GM19025 (cell line): Measurements from ENCODE around the gene LMBR1L.
"Not testable (repeated sequence)": the region's sequence is repeated elsewhere in the genome, so short reads cannot be mapped to it uniquely, and the experiment has no call there.

ENCODE experiments used
- ATAC-seq: cut with Tn5 transposase; IDR thresholded peaks from one replicate; pipeline ENCODE4 v1.9.1; 2021; ENCODE audit warnings: mild to moderate bottlenecking, low read depth, moderate library complexity; ENCODE audit not compliant: unreplicated experiment

The LMBR1L gene

GRCh38 chr12:49089821-49090773, 20.6 kb downstream of the LMBR1L start:
- no peak for ATAC-seq

DNA sequence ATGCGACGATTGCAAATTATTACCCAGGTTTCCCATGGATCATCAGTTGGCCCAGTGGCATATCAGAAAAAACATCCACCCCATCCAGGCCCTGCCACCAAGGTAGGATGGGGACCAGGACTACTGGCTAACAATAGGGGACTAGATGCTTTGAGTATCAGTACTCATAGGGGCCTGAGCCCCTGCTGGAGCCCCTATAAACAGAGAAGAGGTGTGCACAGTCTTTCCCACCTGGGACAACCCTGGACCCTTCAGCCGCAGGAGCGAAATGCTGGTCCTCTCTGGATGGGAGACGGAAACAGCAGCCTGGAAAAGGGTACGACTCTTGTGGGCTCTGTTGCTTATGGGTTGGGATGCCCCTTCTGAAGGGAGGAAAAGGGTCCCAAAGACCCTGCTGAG, 21.7 kb downstream of the LMBR1L start:
- ATAC-seq, result no peak

GRCh38 chr12:49088150-49088931, 22.3 kb downstream of the LMBR1L start:
- ATAC-seq, result peak; percentile 79

DNA sequence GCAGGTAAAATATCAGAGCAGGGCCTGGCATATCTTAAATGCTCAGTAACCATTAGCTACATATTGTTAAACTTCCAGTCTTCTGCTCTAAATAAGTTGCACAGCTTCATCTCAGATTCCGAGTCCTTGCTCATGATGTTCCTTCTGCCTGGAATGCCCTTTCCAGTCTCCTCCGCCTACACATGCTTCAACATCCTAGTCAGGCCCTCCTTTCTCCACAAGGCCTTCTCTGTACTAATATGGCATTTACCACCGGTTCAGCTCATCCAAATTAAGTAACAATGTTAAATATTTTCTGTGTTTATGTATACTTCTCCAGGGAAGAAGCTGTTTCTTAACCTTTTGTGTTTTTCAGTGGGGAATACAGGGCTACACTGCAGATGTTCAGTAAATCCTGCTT, 24.5 kb downstream of the LMBR1L start:
- ATAC-seq, result no peak

- no peak for ATAC-seq
Measured at GRCh38 chr12:49084438-49084837, 26.2 kb downstream of the LMBR1L start.

GRCh38 chr12:49079793-49080192, 30.9 kb downstream of the LMBR1L start:
- no peak for ATAC-seq

DNA sequence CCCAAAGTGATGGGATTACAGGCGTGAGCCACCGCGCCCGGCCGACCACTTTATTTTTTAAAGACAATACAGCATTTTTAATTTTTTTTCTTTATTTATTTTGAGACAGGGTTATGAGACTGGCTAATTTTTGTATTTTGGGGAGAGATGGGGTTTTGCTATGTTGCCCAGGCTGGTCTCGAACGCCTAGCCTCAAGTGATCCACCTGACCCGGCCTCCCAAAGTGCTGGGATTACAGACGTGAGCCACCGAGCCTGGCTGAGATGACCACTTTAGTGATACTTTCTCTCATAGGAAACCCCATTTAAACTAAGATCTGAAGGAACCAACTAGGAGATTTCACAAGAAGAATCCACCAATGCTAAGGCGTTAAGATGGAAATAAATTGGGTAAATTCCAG, 39.7 kb downstream of the LMBR1L start:
- ATAC-seq, result no peak

DNA sequence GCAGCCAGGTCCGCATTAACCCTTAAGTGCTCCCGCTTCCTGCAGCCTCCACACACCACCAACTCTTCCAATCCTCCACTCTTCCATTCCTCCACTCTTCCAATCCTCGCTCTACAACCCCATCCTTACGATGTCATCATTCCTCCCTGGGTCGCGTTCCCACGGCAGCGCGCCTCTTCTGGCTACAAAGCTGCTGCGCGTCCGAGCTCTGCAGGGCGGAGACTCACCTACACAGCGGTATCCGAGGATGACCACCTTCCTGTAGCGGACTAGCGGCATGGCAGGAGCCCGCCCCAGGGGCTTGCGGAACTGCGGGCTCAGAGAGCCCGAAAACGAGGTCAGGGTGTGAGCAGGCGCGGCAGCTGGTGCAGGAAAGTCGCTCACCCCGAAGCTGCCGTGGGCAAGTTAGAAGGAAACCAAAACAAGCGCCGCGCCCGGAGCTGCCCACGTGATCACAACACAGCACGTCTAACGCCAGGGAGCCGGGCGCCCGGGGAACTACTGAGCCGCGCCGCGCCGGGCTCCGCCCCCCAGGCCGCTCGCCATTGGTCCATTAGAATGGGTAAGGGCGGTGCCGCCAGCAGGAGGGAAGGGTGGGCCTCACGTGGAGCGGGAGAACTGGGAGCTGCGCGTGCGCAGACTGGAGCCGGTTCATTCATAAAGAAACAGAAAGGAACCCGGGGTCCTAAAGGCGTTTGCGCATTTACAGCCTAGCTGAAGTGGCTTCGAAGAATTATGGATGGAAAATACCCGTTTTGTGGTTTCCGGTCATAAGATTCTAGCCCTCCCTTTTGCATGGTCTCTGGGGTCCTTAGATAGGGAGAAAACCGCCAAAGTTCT, 40.9 kb downstream of the LMBR1L start, which contains the start of gene RHEBL1:
RHEBL1 (minus strand) TSS at position 473 of the 840 bp plus-strand sequence; CDS start at position 279, 194 bp downstream.
- peak; percentile 99 for ATAC-seq

GRCh38 chr12:49068879-49069506, 41.7 kb downstream of the LMBR1L start:
- ATAC-seq, result no peak

- no peak for ATAC-seq
Measured at GRCh38 chr12:49066120-49066519, 44.5 kb downstream of the LMBR1L start.

GRCh38 chr12:49064767-49065152, 45.9 kb downstream of the LMBR1L start:
- ATAC-seq, result no peak

GRCh38 chr12:49061916-49062315, 48.7 kb downstream of the LMBR1L start:
- not testable (repeated sequence) for ATAC-seq

DNA sequence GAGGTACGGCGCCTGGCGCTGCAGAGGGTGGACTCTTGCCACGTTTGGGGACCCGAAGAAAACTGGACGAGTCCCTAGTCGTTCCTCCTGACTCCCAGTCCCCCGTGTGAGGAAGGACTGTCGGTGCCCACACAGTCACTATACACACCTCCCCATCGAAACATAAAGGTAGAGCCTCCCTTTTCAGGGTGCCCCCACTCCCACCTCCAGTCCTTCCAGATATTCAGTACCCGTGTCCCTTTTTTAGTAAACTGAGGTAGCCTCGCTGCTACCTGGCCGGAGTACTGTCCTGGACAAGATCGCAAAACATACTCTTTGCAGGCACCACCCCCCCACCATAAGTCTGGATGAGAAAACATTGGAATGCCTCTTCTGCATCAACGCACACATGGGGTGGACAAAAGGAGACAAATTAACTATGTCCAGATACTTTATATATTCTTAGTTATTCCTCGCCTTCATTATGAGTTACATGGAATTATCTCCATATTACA, 49.4 kb downstream of the LMBR1L start:
- no peak for ATAC-seq

- ATAC-seq, result peak; percentile 50
Measured at GRCh38 chr12:49060237-49061156, 50.1 kb downstream of the LMBR1L start, which contains the start of gene KMT2D. TSS of gene KMT2D (minus strand) at chr12:49060794. CDS start at chr12:49055324, 5,470 bp downstream.

DNA sequence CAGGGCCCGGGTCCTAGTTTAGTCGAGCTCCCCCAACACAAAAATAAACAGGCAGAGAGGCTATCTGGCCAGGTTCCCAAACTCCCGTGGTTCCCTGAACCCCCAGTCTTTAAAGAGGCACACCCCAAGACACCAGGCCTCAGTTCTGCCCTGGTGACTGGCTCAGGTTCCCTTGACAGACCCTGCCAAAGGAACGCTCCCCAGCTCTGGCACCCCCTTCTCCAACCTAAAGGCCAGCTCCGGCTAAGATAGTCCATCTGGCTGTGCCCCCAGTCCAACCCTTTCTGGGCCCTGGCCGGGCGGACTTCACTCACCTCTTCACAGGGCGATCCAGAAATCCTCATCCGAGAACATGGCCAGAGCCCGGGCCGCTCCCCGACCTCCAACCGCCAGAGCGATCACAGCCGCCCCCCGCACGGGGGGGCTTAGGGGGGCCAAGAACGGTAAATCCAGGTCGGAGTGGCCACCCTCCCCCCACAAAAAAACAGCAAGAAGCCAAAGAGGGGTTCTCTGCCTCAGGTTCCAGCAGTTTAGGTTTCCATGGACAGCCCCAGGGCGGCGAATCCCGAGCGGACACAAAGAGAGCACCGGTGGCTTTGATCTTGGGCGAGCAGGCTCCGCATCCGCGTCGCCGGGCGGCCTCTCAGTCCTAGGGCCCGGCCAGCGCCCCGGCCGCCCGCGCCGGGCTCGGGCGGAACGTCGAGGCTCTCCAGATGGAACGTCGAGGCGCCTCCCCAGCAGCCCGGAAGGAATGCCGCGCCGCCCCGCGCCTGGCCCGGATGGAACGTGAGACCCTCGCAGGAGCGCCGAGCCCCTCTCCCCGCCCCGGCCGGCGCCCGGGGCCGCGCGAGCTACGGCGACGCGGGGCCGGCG, 51.1 kb downstream of the LMBR1L start:
- no peak for ATAC-seq

DNA sequence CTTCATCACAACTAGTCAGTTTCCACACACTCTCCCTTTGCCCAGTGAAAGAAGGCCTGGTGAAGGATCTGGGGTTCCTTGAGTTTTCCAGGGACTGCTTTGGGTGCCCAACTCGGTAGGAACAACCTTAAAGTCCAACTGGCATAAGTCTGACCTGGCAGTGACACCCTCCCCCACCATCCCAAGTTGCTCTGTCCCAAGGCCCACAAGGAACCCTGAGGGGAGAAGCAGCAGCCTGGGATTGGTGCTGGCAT, 51.7 kb downstream of the LMBR1L start:
- ATAC-seq, result no peak

DNA sequence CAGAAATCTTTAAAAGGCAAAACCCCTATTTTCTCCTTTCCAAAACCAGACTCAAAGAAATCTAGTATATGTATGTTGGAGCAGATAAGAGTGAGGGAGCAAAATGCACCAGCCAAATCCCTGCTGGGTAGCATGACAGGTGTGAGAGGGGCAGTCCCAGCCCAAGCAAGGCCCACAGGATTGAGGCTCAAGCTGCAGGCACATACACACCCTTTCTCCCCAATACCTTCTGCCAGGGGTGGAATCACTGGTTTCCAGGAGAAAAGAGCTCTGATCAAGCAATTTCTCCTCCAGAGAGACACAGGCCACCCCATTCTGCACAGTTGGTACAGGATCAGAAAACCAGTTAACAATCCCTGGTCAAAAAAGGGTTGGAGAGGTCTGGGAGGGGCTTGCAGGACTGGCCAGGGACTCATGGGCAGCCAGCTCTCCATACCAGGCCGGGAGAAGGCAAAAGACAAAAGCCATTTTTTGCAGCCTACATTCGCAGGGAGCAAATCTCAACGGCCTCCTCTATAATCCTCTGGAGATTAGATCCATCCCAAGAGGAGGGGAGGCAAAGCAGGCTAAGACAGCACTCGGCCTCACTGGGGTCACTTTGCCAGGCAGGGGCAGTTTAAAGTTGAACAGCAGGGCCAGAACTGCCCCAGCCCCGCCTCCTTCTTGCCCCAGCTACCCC, 52.1 kb downstream of the LMBR1L start:
- ATAC-seq, result no peak
